SKM-1 treated with dmso at 0.1 percent for 144 hours (cell line): Measurements from ENCODE around the gene CHD9NB.
A peak's percentile ranks its signal among the peaks of the same experiment; 100 is the strongest.

Experiments used
- DNase-seq: peaks from one replicate; lab custom pipeline; 2025; ENCODE audit not compliant: unreplicated experiment; lab: John Stamatoyannopoulos, UW

CHD9NB gene

GRCh38 chr16:53034306-53034705, 18.4 kb downstream of the CHD9NB start:
- no peak for DNase-seq

- no peak for DNase-seq
These were observed 21.3 kb downstream of the CHD9NB start for GRCh38 chr16:53031323-53031942.

- DNase-seq = no peak
These were observed 22.7 kb downstream of the CHD9NB start for GRCh38 chr16:53029971-53030370.

GRCh38 chr16:53024045-53024444, 28.7 kb downstream of the CHD9NB start:
- no peak for DNase-seq

GRCh38 chr16:53022374-53022773, 30.3 kb downstream of the CHD9NB start:
- peak; percentile 72 for DNase-seq

GRCh38 chr16:53018834-53019416, 33.8 kb downstream of the CHD9NB start:
- DNase-seq = no peak

GRCh38 chr16:53014287-53014686, 38.4 kb downstream of the CHD9NB start:
- no peak for DNase-seq

- no peak for DNase-seq
These were observed 45.6 kb downstream of the CHD9NB start for GRCh38 chr16:53007095-53007494.

- no peak for DNase-seq
These were observed 54.8 kb downstream of the CHD9NB start for GRCh38 chr16:52997922-52998321.

- DNase-seq = no peak
These were observed 57.8 kb downstream of the CHD9NB start for GRCh38 chr16:52994942-52995341.

- DNase-seq = peak; percentile 31
These were observed 59.5 kb downstream of the CHD9NB start for GRCh38 chr16:52993179-52993578.

GRCh38 chr16:52991572-52991971, 61.1 kb downstream of the CHD9NB start:
- DNase-seq = no peak
